GDM1 (cell line): ENCODE data around the gene MFSD12.
"Not testable (repeated sequence)": the region's sequence is repeated elsewhere in the genome, so short reads cannot be mapped to it uniquely, and the experiment has no call there.

Experiments used
- DNase-seq: peaks from one replicate; lab custom pipeline; 2025; lab: John Stamatoyannopoulos, UW

The MFSD12 gene

DNA sequence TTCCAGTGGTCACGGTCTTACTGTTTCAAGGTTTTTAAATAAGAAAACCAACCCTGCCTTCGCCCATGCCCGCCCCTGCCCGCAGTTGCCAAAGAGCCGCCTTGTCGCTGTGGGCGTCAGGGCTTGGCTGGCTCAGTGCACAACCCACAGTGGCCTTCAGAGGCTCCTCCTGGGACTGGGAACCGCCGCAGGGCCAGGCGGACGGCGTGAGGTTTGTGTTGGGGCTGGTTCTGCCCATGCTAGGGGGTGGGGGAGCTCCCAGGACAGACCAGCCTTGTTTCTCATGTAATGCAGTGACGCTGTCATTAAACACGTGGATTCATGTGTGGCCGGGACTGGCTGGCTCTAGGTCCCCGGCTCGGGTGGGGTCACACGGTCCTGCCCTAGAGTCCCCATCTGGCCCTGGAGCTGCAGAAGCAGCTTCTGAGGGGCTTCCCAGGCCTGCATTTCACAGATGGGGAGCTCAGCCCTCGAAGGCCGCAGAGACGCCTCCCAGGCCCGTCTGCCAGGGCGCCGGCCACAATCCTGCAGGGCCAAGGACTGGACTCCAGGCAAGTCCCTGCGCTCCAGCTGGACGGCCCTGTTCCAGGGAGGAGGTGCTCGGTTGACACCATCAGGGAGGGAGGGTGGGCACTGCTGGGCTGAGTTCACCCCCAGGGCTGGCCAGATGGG lies 20.8 kb downstream of the MFSD12 start:
- no peak for DNase-seq

DNA sequence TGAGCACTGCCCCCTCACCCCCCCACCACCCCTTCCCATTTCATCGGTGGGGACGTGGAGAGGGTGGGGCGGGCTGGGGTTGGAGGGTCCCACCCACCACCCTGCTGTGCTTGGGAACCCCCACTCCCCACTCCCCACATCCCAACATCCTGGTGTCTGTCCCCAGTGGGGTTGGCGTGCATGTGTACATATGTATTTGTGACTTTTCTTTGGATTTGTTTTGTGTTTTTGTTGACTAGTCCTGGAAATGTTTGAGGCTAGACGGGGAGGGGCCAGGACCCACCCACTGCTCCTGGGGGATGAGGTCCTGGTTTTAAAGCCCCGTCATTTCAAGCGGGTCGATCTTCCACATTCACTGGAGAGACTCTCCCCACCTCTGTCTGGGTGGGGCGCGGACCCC lies 21.4 kb downstream of the MFSD12 start:
- no peak for DNase-seq

DNA sequence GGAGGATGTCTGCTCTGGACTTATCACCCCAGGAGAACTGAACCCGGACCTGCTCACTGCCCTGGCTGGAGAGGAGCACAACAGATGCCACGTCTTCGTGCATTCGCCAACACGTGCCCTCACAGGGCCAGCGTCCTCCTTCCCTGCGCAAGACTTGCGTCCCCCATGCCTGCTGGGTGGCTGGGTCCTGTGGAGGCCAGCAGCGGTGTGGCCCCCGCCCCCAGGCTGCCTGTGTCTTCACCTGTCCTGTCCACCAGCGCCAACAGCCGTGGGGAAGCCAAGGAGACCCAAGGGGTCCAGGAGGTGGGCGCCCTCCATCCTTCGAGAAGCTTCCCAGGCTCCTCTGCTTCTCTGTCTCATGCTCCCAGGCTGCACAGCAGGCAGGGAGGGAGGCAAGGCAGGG lies 21.8 kb downstream of the MFSD12 start:
- DNase-seq = no peak

DNA sequence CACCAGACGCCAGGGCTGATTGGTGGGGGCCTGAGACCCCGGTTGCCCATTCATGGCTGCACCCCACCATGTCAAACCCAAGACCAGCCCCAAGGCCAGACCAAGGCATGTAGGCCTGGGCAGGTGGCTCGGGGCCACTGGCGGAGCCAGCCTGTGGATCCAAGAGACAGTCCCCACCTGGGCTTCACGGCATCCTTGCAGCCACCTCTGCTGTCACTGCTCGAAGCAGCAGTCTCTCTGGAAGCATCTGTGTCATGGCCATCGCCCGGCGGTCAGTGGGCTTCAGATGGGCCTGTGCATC lies 22.2 kb downstream of the MFSD12 start:
- DNase-seq = no peak

DNA sequence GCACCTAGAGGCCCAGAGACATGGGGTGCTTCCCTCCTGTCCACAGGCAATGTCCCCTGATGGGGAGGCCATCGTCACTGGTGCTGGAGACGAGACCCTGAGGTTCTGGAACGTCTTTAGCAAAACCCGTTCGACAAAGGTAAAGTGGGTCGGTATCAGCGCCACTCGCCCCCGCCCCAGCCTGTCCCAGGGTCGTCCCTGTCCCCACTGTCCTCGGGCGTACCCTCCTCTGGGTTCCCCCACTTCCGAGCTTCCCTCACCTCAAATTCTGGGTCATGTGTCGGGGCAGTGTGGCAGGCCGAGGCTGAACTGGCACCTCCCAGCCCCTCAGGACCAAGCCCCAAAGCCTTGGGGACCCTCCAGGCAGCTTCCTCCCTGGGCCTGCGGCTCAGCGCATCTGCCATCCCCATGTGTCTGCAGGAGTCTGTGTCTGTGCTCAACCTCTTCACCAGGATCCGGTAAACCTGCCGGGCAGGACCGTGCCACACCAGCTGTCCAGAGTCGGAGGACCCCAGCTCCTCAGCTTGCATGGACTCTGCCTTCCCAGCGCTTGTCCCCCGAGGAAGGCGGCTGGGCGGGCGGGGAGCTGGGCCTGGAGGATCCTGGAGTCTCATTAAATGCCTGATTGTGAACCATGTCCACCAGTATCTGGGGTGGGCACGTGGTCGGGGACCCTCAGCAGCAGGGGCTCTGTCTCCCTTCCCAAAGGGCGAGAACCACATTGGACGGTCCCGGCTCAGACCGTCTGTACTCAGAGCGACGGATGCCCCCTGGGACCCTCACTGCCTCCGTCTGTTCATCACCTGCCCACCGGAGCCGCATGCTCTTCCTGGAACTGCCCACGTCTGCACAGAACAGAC lies 22.8 kb downstream of the MFSD12 start:
- DNase-seq = no peak

DNA sequence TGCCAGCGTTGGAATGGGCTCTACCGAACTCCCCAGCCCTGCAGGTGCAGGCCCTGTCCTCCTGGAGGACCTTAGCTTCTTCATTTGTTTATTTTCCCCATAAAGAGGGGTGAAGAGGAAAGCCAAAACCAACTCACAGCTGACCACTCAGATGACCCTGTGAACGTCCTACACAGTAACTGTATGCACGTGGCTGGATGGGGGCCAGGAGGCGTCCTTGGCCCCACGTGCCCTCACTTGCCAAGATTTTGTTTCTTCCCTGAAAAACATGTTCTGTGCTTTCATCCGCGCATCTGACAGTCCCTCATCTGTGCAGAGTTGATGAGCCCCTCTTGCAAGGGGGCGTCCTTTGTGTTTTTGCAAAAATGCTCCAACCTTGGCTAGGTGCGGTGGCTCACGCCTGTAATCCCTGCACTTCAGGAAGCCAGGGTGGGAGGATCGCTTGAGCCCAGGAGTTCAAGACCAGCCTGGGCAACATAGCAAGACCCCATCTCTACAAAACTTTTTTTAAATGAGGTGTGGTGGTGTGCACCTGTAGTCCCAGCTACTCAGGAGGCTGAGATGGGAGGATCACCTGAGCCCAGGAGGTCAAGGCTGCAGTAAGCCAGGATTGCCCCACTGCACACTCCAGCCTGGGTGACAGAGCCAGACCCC lies 23.7 kb downstream of the MFSD12 start:
- no peak for DNase-seq

DNA sequence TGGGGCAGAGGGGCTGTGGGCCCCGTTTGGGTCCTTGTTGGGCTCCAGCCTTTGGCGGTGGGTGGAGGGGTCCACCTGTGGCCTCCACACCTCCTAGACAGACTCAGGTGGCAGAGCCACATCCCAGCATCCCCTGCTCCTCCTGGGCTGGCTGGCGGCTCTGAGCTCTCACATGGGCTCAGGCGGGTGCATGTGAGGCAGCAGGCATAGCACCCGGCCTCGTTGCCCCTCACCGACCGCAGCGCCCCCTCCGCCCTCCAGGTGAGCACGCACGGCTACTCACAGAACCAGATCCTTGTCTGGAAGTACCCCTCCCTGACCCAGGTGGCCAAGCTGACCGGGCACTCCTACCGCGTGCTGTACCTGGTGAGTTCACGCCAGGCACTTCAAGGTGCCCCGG lies 24.4 kb downstream of the MFSD12 start:
- no peak for DNase-seq

DNA sequence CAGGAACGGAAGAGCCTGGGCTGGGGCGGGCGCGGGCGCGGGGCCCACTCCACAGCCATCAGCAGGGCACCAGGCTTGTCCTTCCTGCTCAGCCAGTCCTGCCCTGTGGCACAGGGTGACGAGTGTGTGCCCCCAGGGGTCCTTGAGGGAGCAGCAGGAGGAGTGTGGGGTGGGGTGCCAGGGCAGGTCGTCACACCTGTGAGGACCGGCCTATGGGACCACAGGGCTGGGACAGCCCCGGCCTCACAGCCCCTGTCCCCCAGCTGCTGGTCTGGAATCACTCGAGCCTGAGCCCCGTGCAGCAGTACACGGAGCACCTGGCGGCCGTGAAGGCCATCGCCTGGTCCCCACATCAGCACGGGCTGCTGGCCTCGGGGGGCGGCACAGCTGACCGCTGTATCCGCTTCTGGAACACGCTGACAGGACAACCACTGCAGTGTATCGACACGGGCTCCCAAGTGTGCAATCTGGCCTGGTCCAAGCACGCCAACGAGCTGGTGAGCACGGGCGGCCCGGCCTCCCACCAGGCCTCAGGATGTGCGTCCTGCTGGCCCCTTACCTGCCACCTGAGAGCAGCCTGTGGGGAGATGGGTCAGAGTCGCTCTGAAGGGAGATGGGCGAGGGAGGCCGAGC lies 25.1 kb downstream of the MFSD12 start:
- DNase-seq = no peak

DNA sequence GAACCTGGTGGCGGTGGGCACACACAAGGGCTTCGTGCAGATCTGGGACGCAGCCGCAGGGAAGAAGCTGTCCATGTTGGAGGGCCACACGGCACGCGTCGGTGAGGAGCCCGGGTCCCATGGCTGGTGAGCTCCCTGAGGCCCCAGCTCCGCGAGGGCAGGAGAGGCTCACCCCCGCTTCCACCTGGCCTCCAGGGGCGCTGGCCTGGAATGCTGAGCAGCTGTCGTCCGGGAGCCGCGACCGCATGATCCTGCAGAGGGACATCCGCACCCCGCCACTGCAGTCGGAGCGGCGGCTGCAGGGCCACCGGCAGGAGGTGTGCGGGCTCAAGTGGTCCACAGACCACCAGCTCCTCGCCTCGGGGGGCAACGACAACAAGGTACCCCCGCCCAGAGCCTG lies 25.7 kb downstream of the MFSD12 start:
- no peak for DNase-seq

DNA sequence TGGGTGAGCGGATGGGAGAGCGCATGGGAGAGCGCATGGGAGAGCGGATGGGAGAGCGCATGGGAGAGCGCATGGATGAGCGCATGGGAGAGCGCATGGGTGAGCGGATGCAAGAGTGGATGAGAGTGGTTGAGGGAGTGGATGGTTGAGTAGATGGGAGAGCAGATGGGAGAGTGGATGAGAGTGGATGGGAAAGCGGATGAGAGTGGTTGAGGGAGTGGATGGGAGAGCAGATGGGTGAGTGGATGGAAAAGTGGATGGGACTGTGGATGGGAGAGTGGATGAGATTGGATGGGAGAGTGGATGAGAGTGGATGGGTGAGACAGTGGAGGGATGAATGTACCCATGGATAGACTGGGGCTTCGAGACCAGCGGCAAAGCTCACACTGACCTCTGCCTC lies 27.0 kb downstream of the MFSD12 start:
- DNase-seq = no peak

DNA sequence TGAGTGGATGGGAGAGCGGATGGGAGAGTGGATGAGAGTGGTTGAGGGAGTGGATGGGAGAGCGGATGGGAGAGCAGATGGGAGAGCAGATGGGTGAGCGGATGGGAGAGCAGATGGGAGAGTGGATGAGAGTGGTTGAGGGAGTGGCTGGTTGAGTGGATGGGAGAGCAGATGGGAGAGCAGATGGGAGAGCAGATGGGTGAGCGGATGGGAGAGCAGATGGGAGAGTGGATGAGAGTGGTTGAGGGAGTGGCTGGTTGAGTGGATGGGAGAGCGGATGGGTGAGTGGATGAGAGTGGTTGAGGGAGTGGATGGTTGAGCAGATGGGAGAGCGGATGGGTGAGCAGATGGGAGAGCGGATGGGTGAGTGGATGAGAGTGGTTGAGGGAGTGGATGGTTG lies 28.1 kb downstream of the MFSD12 start:
- not testable (repeated sequence) for DNase-seq

DNA sequence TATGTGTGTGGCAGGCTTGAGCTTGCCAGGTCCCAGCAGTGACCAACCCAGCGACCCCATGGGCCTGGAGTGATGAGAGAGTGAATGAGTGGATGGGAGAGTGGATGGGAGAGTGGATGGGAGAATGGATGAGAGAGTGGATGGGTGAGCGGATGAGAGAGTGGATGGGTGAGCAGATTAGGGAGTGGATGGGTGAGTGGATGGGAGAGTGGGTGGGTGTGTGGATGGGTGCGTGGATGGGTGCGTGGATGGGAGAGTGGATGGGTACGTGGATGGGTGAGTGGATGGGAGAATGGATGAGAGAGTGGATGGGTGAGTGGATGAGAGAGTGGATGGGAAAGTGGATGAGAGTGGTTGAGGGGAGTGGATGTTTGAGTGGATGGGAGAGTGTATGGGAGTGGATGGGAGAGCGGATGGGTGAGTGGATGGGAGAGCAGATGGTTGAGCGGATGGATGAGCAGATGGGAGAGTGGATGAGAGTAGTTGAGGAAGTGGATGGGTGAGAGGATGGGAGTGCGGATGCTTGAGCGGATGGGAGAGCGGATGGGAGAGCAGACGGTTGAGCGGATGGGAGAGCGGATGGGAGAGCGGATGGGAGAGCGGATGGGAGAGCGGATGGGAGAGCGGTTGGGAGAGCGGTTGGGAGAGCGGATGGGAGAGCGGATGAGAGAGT lies 28.7 kb downstream of the MFSD12 start:
- DNase-seq = no peak

DNA sequence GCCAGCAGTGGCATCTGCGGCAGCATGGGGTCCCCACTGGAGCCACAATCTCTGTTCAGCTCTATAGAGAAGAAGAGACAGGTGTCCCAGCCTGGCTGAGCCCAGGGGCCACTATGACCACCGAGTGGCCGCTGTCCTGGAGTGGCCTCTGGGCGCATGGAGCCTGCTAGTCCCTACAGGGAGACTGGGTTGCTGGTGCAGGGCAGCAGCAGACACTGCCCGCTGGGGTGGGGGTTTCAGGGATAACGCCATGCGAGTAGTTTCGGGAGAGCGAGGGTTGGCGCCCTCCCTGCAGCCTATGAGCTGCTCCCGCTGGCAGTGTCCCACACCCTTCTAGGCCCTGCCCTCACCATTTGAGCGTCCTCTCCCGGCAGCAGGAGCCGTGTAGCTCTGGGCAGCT lies 29.3 kb downstream of the MFSD12 start:
- no peak for DNase-seq

DNA sequence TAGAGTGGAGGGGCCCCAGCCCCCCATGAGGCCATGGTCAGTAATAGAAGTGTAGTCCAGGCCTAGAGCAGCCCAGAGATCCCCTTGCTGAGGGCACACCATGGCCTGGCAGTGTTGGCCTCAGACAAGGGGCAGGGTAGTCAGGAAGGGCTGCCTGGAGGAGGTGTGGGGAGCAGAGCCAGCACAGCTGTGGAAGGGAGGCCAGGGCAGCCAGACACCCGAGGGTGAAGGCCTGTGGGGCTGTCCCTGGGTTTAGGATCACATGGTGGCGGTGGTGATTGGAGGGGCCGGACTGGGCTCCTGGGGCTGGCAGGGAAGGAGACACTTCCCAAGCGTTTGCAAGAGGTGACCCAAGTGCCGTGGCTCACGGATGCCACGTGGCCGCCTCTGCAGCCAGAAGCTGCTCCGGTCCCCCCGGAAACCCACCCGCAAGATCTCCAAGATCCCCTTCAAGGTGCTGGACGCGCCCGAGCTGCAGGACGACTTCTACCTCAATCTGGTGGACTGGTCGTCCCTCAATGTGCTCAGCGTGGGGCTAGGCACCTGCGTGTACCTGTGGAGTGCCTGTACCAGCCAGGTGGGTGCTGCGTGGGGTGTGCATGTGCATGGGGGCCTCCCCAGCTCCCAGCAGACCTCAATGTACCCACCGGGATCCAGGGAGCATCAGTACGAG lies 30.0 kb downstream of the MFSD12 start:
- DNase-seq = no peak

DNA sequence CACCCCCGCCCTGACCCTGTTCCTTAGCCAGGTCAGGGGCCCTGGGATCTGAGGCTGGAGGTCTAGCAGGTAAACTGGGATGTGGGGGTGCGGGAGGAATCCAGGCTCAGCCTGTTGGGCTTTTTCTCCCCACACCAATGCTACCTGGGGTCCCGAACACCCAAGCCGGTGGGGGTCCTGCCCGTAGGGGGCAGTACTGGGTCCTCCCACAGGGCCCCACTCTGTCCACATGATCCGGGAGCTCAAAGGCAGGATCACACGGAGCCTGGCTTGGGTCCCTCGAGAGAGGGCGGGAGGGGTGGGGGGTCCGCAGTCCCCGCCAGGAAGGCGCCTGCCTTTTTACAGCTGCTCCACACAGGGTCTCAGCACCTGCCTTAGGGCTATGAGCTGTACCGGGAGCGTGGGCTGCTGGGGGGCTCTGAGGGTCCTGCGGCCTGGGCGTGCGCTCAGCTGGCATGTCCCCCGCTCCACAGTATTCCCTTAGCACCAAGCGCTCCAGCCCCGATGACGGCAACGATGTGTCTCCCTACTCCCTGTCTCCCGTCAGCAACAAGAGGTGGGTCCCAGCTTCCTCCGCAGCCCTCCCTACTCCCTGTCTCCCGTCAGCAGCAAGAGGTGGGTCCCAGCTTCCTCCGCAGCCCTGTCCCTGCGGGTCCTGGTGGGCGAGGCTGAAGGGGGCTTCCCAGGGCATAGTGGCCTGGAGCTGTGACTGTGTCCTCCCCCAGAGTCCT lies 30.7 kb downstream of the MFSD12 start:
- no peak for DNase-seq

DNA sequence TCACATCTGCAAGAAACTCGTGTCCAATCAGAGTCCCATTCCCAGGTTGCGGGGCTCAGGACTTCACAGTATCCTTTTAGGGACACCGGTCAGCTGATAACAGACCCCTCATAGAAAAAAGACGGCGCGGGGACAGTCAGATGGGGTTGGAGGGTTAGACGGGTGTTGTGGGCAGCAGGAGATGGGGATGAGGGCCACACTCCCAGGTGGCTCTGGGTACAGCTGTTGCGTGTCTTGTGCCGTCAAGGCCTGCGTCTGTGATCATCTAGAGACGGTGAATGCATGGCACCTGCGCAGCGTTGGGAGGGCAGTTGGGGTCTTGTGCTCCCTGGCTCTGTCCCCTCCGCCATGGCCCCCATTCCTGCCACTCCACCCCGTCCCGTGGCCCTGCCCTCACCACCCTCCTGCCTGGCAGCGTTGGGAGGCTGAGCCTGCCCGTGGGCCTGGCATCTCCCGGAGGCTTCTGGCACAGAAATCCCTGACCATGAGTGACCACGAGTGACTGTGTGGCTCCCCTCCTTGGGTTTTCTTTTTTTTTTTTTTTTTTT lies 32.4 kb downstream of the MFSD12 start:
- no peak for DNase-seq

DNA sequence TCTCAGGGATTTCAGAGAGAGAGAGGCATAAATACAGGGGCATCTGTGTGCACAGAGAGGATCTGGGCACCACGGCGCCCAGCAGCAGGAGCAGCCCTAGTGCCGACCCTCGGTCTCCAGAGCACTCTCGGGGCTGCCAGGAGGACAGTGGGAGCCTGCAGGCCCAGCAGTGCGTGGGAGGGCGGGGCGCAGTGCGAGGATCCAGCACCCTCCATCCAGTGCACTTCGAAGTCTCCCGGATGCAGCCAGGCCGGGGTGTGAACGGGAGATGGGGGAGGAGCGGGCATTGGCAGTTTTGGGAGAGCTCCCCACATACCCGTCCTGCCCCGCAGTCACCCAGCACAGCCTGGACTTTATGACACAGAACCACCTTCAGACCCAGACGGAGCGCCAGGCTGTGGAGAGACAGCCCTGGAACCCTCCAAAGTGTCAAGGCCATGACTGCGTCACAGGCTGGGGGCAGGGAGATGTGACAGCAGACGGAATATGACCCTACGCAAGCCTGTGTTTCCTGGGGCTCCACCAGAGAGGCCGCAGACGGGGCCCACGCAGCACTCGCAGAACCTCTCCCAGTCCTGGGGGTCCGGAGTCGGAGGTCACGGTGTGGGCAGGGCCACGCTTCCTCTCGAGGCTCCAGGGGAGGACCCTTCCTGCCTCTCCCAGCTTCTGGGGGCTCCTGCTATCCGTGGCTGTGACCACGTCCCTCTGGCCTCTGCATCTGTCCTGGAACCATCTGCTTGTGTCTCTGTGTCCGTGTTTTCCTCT lies 33.1 kb downstream of the MFSD12 start:
- no peak for DNase-seq

DNA sequence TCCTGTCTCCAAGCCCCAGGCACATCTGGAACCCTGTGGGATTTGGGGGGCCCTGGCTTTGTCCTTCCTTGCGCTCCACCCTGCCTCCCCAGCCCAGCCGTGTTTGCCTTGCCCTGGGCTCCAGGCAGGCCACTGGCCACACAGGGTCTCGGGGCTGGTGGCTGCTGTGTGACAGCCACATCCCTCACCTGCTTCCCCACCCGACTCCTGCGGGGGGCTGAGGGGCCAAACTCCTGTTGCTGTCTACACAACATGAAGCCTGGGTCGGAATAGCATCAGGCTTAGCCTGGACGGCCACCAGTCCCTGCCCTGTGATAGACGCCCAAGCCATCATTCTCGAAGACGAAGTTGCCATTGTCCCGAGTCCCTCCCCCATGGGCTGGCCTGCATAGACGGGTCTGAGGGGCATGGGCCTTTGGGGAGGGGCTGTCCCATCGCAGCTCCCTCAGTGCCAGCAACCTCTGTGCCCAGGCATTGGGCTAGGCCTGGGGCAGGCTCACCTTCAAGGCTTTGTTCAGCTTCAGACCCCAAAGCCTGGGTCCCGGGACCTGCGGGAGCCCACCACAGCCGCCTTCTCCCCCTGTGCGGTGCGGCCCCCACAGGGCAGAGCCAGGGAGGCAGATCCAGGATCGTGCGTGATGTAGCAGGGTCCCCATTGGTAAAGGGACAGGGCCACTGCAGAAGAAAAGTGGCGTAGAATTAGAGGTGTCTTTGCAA lies 33.9 kb downstream of the MFSD12 start:
- DNase-seq = no peak
